T-helper 9 cell (primary cell): ENCODE results near the gene RASA1.
"Not testable (repeated sequence)": the region's sequence is repeated elsewhere in the genome, so short reads cannot be mapped to it uniquely, and the experiment has no call there.

Experiments
- DNase-seq: peaks from one replicate; pipeline ENCODE4 v3.0.0-alpha.2; 2020

RASA1 gene

DNA sequence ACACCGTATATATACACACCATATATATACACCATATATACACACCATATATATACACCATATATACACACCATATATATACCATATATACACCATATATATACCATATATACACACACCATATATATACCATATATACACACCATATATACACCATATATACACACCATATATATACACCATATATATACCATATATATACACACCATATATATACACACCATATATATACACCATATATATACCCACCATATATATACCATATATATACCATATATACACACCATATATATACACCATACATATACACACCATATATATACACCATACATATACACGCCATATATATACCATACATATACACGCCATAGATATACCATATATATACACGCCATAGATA is 19.6 kb downstream of the RASA1 start:
- not testable (repeated sequence) for DNase-seq

DNA sequence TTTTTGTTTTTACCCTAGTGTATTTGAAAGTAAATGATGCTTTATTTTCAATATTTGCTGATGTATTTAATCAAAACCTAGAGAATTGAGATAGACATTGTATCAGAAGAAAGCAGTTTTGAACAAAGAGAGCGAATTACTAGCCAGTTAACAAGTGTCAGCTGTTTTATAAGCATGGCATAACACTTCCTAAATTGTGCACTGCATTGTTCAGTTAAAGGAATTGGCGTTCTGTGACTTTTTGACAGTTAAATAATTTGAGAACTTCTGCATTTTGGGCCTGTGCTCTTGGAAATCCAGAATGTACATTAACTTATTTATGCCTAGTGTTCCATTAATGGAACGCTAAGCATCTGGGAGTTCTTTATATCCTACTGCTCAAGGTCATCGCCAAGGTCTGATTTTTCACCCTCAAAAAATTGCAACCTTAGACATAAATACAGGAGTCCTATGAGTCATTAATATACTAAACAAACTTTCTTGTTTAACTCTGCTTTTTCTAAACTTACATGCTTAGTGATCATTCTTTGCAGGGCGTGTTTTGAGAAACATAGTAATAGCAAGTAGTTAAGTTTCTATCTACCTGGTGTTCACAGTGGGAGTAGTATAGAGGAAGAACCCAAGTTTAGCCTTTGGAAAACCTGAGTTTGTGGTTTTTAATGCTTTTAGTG is 31.1 kb downstream of the RASA1 start:
- DNase-seq = no peak

DNA sequence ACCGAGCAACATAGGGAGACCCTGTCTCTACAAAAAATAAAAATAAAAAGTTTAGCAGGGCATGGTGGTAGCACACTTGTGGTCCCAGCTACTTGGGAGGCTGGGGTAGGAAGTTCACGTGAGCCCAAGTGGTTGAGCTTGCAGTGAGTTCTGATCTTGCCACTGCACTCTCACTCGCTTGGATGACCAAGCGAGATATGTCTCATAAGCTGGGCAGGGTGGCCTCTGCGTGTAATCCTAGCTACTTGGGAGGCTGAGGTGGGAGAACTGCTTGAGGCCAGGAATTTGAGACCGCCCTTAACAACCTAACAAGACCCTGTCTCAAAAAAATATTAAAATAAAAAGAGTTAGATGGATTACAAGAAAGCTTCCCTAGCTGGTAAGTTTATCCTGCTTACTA is 32.5 kb downstream of the RASA1 start:
- no peak for DNase-seq

DNA sequence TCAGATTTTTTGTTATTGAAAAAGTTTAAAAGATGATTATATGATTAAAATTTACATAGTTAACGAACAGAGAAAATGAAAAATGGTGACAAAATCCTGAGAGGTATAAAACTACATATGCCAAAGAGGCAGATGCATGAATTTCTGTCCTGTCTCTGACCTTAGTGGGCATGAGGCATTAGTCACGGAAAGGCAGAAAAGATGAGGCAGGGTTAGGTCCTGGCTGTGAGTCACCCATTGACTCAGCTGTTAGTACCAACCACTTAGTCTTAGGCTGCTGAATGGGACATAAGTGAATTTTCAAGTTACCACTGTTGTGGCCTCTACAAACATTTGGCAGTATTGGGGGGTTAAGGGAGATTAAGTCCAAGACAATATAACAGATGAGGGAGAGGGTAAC is 33.1 kb downstream of the RASA1 start:
- DNase-seq = no peak

DNA sequence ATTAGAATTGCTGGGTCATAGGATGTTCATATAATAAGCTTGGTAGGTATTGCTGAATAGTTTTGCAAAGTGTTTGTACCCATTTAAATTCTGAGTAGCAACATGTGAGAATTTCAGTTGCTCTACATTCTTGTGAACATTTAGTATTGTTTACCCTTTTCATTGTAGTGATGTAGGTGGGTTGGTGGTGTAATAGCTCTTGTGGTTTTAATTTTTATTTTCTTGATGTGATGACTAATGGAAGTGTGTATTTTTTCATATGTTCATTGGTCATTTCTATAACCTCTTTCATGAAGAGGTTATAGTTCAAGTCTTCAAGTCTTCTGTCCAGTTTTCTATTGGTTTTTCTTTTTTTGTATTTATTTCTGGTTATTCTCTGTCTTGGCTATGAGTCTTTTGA is 34.4 kb downstream of the RASA1 start:
- no peak for DNase-seq

DNA sequence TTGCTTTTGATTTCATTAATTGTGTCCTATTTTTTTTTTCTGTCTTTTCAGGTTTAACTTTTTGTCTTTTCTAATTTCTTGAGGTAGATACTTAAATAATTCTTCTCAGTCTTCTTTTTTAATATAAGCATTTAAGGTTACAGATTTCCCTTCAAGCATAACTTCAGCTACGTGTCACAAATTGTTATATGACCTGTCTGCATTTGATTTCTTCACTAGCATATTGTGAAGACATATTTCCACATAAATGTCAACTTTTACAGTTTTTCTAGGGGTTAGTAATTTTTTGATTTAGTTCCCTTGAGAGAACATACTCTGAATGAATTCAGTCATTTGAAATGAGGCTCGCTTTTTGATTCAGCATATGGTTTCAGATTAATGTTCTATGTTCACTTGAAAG is 35.6 kb downstream of the RASA1 start:
- no peak for DNase-seq

DNA sequence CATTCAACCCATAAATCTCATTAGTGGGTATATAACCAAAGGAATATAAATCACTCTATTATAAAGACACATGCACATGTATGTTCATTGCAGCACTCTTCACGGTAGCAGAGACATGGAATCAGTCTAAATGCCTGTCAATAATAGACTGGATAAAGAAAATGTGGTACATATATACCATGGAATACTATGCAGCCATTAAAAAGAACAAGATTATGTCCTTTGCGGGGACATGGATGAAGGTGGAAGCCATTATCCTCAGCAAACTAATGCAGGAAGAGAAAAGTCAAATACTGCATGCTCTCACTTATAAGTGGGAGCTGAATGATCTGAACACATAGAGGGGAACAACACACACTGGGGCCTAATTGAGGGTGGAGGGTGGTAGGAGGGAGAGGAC is 38.4 kb downstream of the RASA1 start:
- DNase-seq = not testable (repeated sequence)

DNA sequence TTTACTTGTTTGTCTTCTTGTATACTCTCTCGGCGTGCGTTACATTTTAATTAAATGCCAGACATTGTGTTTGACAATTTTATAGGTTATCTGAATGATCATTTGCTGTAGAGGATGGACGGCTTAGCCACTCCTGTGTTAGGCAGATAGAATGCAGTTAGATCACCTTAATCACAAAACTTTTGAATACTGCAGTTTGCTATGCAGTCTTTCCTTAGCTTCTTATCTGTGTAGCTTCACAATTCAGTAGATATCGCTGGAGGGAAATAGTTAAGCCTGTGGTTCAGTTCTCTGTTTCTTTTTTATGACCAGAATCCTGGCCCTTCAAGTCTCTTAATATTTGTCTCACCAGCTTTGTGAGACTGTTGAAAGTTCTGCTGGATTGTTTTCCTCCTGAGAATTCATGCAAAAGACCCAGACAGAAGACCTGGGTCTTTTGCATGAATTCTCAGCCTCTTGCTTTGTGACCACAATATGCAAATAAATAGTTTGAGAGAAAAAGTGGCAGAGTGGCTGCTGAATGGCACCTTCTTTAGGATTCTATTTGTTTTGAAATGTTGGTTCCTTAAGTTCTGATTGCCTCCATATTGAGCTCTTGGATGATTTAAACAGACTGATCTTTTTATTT is 40.2 kb downstream of the RASA1 start:
- DNase-seq = no peak

DNA sequence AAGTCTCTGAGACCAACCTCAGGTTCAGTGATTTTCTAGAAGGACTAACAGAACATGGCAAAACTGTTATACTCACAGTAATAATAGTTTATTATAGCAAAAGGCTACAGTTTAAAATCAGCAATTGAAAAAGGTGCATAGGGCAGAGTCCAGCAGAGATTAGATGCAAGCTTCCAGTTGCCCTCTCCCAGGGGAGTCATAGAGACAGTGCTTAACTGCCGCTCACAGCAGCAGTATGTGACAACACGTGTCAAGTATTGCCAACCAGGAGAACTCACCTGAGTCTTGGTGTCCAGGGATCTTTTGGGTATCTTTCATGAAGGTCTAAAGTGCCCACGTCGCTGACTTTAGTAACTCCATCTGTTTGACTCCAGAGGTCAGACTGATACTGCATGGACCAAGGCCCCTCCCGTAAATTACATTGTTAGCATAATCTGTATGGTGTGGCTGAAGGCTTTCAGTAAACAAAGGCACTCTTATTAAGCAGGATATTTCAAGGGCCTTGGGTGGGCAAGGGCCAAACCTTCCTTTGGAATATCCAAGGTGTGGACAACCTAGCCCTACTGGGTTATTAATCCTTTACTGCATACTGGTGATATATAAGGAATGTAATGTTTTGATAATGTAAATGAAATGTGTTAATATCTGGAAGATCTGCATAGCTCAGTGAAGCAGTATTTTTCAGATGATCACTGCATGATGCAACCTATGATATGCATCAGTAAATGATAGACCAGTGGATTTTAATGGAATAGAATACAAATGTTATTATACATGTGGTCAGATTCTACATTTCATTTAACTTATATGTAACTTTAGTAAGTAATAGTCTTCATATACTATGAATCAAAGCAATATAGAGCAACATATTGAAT is 44.0 kb downstream of the RASA1 start:
- DNase-seq = no peak

DNA sequence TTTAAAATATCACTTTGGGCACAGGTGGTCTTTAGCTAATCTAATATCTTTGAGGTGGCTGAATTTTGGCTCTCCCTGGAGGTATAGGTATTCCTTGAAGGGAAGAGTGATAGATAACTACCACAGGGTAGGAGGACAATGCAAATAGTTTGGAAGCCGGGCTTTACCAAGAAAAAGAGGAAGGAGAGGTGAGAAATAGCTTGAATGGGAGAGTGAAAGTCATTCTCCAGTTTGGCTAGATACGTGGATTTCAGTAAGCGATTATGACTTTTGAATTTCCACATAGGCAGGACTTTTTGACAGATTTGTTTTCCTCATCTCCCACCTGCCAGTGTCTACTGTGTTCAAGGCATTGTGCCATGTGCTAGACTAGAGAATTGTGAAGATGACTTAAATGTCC is 45.5 kb downstream of the RASA1 start:
- DNase-seq = no peak

DNA sequence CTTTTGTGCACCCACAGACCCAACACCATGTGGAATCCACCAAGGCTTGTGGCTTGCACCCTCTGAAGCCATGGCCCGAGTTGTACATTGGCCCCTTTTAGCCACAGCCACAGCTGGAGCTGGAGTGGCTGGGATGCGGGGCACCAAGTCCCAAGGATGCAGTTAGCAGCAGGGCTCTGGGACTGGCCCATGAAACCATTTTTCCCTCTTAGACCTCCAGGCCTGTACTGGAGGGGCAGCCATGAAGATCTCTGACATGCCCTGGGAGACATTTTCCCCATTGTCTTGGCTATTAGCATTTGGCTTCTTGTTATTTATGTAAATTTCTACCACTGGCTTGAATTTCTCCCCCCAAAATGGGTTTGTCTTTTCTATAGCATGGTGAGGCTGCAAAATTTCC is 51.8 kb downstream of the RASA1 start:
- DNase-seq = no peak

DNA sequence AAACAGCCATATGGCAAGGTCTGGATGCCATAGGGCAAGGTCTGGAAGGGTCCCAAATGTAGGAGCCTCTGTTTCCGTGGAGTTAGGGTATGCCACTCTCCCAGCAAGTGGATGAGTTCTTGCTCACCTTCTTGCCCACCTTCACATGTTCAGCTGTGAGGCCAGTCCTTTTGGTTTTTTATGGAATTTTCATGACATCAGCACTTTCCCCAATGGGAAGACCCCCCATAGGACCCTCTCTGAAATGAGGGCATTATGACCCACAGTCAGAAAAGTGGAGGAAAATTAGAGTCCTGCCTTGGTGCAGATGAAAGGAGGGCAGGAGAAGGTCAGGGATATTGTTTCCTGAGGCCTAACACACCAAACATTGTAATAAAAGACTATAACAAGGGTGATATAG is 53.9 kb downstream of the RASA1 start:
- no peak for DNase-seq

DNA sequence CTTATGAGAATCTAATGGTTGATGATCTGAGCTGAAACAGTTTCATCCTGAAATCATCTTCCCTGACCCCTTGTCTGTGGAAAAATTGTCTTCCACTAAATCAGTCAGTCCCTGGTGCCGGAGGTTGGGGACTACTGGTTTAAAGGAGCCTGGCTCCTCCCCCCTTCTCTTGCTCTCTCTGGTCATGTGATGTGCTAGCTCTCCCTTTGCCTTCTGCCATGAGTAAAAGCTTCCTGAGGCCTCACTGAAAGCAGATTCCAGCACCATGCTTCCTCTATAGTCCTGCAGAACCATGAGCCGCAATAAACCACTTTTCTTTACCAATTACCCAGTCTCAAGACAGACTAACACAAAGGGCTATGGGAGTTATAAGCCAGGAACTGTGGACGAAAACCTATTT is 54.7 kb downstream of the RASA1 start:
- no peak for DNase-seq

DNA sequence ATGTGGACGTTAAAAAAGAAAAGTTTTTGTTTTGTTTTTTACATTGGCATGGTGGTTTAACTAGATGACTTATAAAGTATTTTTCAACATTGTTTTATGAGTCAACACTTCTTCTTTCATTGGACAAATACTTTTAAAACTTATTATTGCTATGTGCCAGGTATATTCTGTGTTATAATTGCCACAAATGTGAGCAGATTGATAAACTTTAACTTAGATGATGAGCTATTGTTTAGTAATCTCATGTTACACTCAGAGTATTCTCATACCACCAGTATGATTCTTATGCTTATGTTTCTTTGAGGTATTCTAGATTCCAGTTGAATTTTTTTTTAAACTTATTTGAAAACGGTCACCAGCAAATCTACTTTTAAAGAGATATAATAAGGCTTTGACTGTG is 60.3 kb downstream of the RASA1 start:
- no peak for DNase-seq

DNA sequence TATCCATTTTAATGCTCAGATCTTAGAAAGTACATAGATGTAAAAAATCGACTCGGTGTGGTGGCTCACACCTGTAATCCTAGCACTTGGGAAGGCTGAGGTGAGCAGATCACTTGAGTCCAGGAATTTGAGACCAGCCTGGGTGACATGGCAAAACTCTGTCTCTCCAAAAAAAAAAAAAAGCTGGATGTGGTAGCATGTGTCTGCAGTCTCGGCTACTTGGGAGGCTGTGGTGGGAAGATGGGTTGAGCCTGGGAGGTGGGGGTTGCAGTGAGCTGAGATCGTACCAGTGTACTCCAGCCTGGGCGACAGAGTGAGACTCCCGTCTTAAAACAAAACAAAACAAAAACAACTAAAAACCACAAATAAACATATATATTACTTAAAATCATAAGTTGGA is 61.4 kb downstream of the RASA1 start:
- no peak for DNase-seq

DNA sequence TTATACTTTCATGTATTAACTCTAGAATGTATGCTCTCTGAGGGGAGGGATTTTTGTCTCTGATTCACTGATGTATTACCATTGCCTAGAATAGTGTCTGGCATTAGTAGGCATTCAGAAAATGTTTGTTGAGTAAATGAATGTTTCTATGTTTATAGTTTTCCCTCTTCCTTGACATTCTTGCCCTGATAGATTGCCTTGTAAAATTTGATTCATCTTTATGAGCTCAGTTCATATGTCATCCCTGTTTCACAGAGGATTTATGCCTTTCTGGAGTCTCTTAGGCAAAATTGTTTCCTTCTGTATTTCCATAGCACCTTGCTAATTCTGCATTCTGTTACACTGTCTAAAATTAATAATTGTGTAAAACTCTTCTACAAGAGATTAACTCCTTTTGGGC is 72.3 kb downstream of the RASA1 start:
- no peak for DNase-seq

DNA sequence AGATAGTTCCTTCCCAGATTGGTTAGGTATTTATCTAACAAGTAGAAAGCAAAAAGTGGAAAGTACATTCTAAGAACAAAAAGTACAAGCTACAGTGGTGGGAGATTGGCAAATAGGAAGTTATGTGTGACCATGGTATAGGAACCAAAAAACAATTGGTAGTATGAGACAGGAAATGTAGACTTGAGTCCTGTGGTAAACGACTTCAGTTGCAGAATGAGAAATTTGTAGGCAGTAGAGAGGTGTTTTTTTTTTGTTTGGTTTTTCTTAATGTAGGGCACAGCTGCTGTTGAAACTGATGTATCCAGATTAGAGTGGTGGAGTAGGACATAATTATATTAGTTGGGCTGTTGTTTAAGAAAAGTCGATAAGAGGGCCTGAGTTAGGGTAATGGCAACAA is 73.0 kb downstream of the RASA1 start:
- no peak for DNase-seq

DNA sequence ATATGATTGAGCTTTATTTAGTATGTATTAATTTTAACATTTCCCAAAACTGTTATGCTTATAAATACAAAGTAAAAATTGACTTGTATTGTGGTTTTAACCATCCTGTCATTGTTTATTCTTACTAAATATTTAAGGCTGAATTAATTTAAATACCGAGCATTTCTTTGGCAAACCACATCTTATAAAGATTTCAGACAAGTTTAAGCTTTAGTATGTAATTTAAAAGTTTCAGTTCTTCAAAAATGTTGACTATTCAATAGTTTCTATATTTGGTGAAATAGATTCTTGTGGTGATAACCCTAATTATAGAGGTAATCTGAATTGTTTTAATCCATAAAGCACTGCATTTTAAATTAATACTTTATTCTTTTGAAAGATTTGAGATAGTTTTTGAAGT is 79.6 kb downstream of the RASA1 start:
- no peak for DNase-seq

DNA sequence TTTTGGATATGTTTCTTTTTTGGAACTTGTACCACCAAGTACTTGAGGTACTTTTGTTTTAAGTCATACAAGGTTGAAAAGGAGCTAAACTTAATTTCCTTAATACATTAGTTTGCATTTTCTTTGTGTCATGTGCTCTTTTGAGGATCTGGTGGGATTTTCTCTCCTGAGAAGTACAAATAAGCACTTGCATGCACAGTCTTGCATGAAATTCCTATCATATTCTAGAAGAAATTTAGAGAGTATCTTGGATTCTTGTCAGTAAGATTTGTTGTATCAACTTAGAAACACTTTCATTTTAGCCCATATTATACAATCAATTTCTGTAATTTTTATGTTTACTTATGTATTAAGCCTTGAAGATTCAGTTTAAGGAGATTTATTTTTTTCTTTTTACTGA is 80.2 kb downstream of the RASA1 start:
- DNase-seq = no peak

DNA sequence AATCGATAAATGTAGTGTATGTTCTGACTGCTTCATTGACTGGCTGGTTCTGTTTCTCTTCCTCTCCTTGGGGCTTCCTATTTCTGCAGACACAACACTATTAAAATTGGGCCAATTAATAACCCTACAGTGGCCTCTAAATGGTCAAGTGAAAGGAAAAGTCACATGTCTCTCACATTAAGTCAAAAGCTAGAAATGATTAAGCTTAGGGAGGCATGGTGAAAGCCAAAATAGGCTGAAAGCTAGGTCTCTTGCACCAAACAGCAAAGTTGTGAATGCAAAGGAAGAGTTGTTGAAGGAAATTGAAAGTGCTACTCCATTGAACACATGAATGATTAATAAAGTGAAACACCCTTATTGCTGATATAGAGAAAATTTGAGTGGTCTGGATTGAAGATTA is 86.8 kb downstream of the RASA1 start:
- no peak for DNase-seq

DNA sequence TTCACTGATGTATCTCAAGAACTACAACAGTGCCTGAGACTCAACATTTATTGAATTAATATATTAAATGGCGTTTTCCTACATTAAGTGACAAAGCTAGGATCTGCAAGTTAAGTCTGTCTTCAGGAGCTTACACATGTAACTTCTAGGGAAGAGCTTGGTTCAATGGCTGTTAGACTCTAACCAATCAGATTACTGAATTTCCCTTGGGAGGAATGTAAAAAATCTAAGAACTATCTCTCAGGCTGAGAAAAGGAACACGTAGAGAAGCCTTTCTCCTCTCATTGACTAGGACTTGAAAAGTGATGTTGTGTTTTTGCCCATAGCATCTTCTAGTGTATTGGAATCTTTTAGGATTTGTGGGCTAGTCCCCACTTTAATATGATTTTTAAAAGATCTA is 91.4 kb downstream of the RASA1 start:
- DNase-seq = no peak

DNA sequence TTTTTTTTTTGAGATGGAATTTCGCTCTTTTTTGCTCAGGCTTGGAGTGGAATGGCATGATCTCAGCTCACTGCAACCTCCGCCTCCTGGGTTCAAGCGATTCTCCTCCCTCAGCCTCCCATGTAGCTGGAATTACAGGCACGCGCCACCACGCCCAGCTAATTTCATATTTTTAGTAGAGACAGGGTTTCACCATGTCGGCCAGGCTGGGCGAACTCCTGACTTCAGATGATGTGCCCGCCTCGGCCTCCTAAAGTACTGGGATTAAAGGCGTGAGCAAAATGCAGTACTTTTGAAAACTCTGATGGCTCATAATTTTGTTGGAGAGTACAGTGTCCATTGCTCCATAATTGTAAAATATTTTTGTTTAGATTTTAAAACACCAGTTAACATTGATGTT is 92.4 kb downstream of the RASA1 start:
- DNase-seq = no peak

DNA sequence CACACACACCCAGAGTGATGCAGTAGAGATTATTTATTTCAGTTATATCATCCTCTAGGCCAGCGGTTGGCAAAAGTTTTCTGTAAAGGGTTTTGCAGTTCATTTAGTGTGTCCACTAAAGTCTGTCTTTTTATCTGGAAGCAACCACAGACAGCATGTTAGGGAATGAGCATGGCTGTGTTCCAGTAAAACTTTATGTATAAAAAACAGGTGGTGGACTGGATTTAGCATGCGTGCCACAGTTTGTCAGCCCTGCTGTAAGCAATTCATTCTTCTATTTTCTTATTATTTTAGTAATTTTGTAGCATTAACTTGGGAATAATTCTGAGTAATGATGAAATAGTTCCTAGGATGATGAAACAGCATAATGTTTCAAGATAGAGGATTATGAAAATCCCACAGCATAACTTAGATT is 93.4 kb downstream of the RASA1 start:
- no peak for DNase-seq

DNA sequence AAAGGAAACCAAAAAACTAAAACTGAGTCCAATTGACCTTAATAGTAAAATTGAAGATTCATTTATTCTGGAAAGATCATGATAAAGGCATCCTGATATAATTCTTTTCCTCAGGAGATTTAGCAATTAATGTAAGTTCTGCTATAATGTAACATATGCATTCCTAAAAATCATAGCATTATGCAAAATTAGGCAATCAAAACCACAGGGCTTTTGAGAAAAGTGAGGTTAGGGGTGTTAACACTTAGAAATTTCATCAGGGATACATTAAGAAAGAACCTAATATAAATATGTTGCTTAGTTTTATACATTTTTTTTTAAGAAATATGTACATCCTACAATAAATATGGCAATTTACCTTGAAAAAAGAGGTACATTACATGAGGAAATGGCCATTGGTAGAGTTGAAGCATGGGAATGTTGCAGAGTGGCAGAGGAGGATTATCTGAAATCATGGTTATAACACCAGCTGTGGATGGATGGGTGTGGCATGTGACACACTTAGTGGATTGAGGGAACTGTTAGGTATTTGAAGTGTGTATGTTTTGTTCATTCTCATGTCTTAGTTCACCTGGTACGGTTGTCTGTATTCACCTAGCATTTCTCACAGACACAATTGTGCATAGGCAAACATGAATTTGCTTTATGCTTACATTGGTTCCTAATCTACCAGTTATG is 94.0 kb downstream of the RASA1 start:
- no peak for DNase-seq
